Rectal smooth muscle tissue (tissue), 1 donor: Measurements from ENCODE around the gene R3HDM1.

Experiments
- H3K27ac ChIP-seq: one replicate; pipeline ENCODE4 v1.7.0; 2013; ENCODE audit warnings: low read depth, low read length, inconsistent platforms
- H3K27me3 ChIP-seq: one replicate; pipeline ENCODE4 v1.7.0; 2013; ENCODE audit warnings: low read length; ENCODE audit not compliant: control insufficient read depth, insufficient read depth
- H3K36me3 ChIP-seq: one replicate; pipeline ENCODE4 v1.7.0; 2013; ENCODE audit warnings: low read length; ENCODE audit not compliant: control insufficient read depth, insufficient read depth
- H3K4me1 ChIP-seq: one replicate; pipeline ENCODE4 v1.7.0; 2013; ENCODE audit warnings: low read length; ENCODE audit not compliant: control insufficient read depth, insufficient read depth
- H3K4me3 ChIP-seq: one replicate; pipeline ENCODE4 v1.7.0; 2013; ENCODE audit warnings: low read length
- H3K9ac ChIP-seq: one replicate; pipeline ENCODE4 v1.7.0; 2013; ENCODE audit warnings: low read length

R3HDM1 gene

GRCh38 chr2:135582383-135582782 lies 51.1 kb downstream of the R3HDM1 start:
- Histone ChIP-seq H3K4me3 (no peak overlapping the region), H3K4me1 (no peaks in the 10 kb centered on the region), H3K27me3 (no peaks in the 10 kb centered on the region), H3K9ac (no peak overlapping the region), H3K36me3 (no peaks in the 10 kb centered on the region), H3K27ac (no peak overlapping the region)

DNA sequence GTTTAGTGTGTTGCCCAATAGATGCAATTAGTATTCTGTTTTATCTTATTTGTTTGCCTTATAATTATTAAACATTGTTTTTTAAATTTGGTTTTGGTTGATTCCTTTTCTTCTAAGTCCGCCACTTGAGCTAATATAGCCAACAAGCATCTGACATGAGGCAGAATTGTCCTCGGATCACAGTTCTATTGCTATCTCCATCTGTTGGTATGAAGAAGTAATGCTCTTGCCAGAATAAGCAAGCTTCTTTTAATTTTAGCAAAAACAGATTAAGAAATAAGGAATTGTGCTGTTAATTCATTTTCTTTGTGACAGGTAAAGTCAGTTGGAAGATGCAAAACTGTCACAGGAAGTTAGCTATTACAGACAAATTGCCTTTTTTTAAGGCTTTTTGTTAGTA lies 54.3 kb downstream of the R3HDM1 start:
- Histone ChIP-seq H3K36me3 (no peaks in the 10 kb centered on the region), H3K9ac (no peak overlapping the region), H3K27ac (no peak overlapping the region), H3K4me3 (no peak overlapping the region), H3K27me3 (no peaks in the 10 kb centered on the region), H3K4me1 (no peaks in the 10 kb centered on the region)

GRCh38 chr2:135586148-135586547 lies 54.9 kb downstream of the R3HDM1 start:
- H3K36me3 ChIP-seq: no peaks in the 10 kb centered on the region
- H3K9ac ChIP-seq: no peak overlapping the region
- H3K4me1 ChIP-seq: no peaks in the 10 kb centered on the region
- no peak overlapping the region for H3K4me3 ChIP-seq
- H3K27me3 ChIP-seq: no peaks in the 10 kb centered on the region
- no peak overlapping the region for H3K27ac ChIP-seq

DNA sequence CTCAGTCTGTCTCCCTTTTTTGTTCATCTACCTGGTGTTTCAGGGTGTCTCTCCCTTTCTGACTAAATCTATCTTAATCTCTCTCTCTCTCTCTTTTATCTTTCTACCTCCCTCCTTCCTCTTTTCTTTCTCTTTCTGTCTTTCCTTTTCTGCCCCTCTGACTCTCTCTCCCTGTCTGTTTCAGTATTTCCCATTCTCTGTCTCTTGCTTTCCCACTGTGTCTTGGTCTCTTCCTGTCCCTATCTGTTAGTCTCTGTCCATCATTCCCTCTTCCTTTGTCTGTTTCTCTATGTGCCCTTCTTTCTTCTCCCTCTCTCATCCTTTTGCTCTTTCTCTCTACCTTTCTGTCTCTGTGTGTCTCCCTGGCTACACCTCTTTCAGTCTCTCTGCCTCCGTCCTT lies 56.7 kb downstream of the R3HDM1 start:
- H3K4me1 ChIP-seq: no peaks in the 10 kb centered on the region
- no peak overlapping the region for H3K27ac ChIP-seq

GRCh38 chr2:135590619-135591260 lies 59.5 kb downstream of the R3HDM1 start:
- Histone ChIP-seq H3K27ac (no peak overlapping the region), H3K36me3 (no peaks in the 10 kb centered on the region), H3K9ac (no peak overlapping the region), H3K27me3 (no peaks in the 10 kb centered on the region), H3K4me3 (no peak overlapping the region), H3K4me1 (no peaks in the 10 kb centered on the region)

More for the DNA sequence above, 56.7 kb downstream of the R3HDM1 start:
- no peaks in the 10 kb centered on the region for H3K27me3 ChIP-seq
- H3K9ac ChIP-seq: no peak overlapping the region
- H3K4me3 ChIP-seq: no peak overlapping the region
- H3K36me3 ChIP-seq: no peaks in the 10 kb centered on the region

DNA sequence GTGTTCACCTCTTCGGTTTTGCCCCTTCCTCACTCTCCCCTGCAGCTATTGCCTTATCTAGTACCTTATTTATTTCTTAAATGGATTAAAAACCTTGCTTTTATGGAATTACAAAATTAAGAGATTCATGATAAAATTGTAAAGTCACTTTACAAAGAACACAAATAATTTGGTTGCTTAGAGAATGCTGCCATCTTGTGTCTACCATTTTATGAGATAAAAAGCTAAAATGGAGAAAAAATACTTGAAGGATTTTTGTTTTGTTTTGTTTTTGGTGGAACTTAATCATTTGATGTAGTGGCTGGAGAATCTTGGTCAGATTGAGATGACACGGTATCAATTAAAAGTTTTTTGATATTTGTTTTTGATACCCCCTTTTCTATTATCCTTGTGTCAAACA lies 69.6 kb downstream of the R3HDM1 start:
- Histone ChIP-seq H3K9ac (no peak overlapping the region), H3K4me1 (no peaks in the 10 kb centered on the region), H3K27ac (no peak overlapping the region), H3K36me3 (peaks cover 2% of the 10 kb centered on the region), H3K27me3 (no peaks in the 10 kb centered on the region), H3K4me3 (no peak overlapping the region)

GRCh38 chr2:135603543-135603942 lies 72.3 kb downstream of the R3HDM1 start:
- H3K27ac ChIP-seq: no peak overlapping the region
- H3K4me3 ChIP-seq: no peak overlapping the region
- H3K27me3 ChIP-seq: no peaks in the 10 kb centered on the region
- H3K4me1 ChIP-seq: no peaks in the 10 kb centered on the region
- H3K36me3 ChIP-seq: peaks cover 2% of the 10 kb centered on the region
- H3K9ac ChIP-seq: no peak overlapping the region

DNA sequence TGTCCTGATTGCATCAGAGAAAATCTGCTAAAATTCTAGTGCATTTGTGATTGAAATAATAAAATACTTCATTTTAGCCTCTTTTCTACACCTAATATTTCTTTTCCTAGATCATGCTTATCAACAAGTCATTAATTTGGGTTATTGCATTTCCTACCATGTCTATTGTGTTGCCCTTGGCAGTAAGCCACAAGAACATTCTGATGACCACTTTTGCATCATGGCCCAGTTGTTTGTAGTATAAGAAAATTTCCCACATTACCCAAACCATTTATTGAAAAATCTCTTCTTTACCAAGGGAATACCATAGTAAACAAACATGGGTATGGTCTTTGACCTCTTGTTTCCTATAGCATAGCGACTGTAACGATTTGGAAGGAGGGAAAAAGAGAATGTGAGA lies 76.3 kb downstream of the R3HDM1 start:
- no peak overlapping the region for H3K27ac ChIP-seq
- no peaks in the 10 kb centered on the region for H3K27me3 ChIP-seq
- H3K4me3 ChIP-seq: no peak overlapping the region
- H3K4me1 ChIP-seq: no peaks in the 10 kb centered on the region
- H3K9ac ChIP-seq: no peak overlapping the region
- peaks cover 2% of the 10 kb centered on the region for H3K36me3 ChIP-seq

GRCh38 chr2:135612319-135612718 lies 81.0 kb downstream of the R3HDM1 start:
- Histone ChIP-seq H3K27ac (no peak overlapping the region), H3K4me1 (no peaks in the 10 kb centered on the region), H3K9ac (no peak overlapping the region), H3K36me3 (no peaks in the 10 kb centered on the region), H3K27me3 (no peaks in the 10 kb centered on the region), H3K4me3 (no peak overlapping the region)

GRCh38 chr2:135615404-135615803 lies 84.1 kb downstream of the R3HDM1 start:
- no peak overlapping the region for H3K9ac ChIP-seq
- no peak overlapping the region for H3K27ac ChIP-seq
- no peaks in the 10 kb centered on the region for H3K36me3 ChIP-seq
- H3K4me3 ChIP-seq: no peak overlapping the region
- H3K27me3 ChIP-seq: no peaks in the 10 kb centered on the region
- no peaks in the 10 kb centered on the region for H3K4me1 ChIP-seq

DNA sequence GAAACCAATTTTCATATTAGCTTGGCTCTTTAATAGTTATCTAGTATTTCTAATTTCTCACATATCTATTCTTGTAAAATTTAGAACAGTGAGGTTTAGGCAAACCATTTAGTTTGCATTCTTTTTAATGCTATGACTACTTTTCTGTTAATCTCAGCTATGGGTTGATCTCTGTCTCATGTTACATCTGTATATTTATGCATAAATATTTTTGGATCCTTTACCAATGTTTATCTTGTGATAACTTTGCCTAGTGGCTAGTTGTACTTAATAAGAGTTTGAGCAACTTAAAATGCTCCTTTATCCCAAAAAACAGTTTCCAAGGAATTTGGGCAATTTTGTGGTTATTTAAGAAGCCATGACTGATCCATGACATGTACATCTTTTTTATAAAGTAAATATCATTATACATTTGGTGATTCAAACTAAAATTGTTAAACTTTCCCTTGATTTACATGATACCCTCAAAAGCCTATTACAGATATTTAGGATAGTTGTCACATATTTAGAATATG lies 86.3 kb downstream of the R3HDM1 start:
- no peak overlapping the region for H3K9ac ChIP-seq
- no peaks in the 10 kb centered on the region for H3K36me3 ChIP-seq
- H3K4me1 ChIP-seq: no peaks in the 10 kb centered on the region
- no peak overlapping the region for H3K27ac ChIP-seq
- no peak overlapping the region for H3K4me3 ChIP-seq
- no peaks in the 10 kb centered on the region for H3K27me3 ChIP-seq

GRCh38 chr2:135620198-135620597 lies 88.9 kb downstream of the R3HDM1 start:
- no peaks in the 10 kb centered on the region for H3K27me3 ChIP-seq
- no peak overlapping the region for H3K9ac ChIP-seq
- H3K36me3 ChIP-seq: no peaks in the 10 kb centered on the region
- no peaks in the 10 kb centered on the region for H3K4me1 ChIP-seq
- no peak overlapping the region for H3K27ac ChIP-seq
- H3K4me3 ChIP-seq: no peak overlapping the region

DNA sequence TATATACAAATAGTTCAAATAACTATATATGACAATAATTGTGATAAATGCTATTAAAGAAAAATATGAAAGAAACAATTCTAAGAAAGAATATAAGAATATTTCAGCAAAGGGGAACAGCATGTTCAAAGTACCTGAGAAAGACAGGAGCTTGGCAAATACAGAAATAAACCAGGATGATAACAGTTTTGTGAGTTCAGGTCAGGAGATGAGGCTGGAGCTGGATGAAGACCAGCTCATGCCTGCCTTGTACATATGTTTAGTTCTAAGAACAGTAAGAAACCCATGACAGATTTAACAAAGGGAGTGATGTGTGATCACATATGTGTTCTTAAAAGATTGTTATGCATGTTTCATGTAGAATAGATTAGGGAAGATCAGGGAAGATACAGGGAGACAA lies 98.2 kb downstream of the R3HDM1 start:
- Histone ChIP-seq H3K9ac (no peak overlapping the region), H3K4me3 (no peak overlapping the region), H3K27ac (no peak overlapping the region), H3K27me3 (no peaks in the 10 kb centered on the region), H3K4me1 (no peaks in the 10 kb centered on the region), H3K36me3 (no peaks in the 10 kb centered on the region)
